ENCODE data around the gene SSR1. TPM values are rescaled to one million over a fixed set of nuclear protein-coding genes. Genes with fewer than 3 reads are reported as not detected.

The SSR1 gene
- total RNA-seq, 4 donors from 2014 or later = 26.6 to 65.7 (median 36.8) TPM

- Histone ChIP-seq H3K36me3 (peaks cover 0 to 30% (median 0%) of the 10 kb centered on the region in 3 donors), H3K27ac (peak overlapping the region in 1 of 4 donors; percentile 2), H3K9me3 (no peaks in the 10 kb centered on the region), H3K4me1 (peaks cover 0 to 36% (median 4%) of the 10 kb centered on the region in 4 donors), H3K27me3 (no peaks in the 10 kb centered on the region), H3K4me3 (no peak overlapping the region)
- TF ChIP-seq POLR2A (IDR thresholded peaks at IDR 0.05) (no peak), CTCF (IDR thresholded peaks at IDR 0.05) (no peak)
- DNase-seq = no peak
Observed at GRCh38 chr6:7239590-7239948, 73.4 kb downstream of the SSR1 start.

GRCh38 chr6:7238900-7239589 is 74.0 kb downstream of the SSR1 start:
- Histone ChIP-seq H3K27ac (peak overlapping the region in 1 of 4 donors; percentile 2), H3K36me3 (peaks cover 0 to 32% (median 0%) of the 10 kb centered on the region in 3 donors), H3K27me3 (no peaks in the 10 kb centered on the region), H3K9me3 (no peaks in the 10 kb centered on the region), H3K4me3 (no peak overlapping the region), H3K4me1 (peaks cover 0 to 36% (median 4%) of the 10 kb centered on the region in 4 donors)
- peak; percentile 88 to 94 (median 89) for DNase-seq
- TF ChIP-seq CTCF (IDR thresholded peaks at IDR 0.05) (peak; percentile 33 to 75 (median 71)), POLR2A (IDR thresholded peaks at IDR 0.05) (no peak)

GRCh38 chr6:7238526-7238899 is 74.5 kb downstream of the SSR1 start:
- H3K9me3 ChIP-seq = no peaks in the 10 kb centered on the region
- TF ChIP-seq POLR2A (IDR thresholded peaks at IDR 0.05) (no peak), CTCF (IDR thresholded peaks at IDR 0.05) (no peak)
- H3K36me3 ChIP-seq = peaks cover 0 to 36% (median 0%) of the 10 kb centered on the region in 3 donors
- H3K27ac ChIP-seq = peak overlapping the region in 1 of 4 donors; percentile 2
- H3K4me1 ChIP-seq = peaks cover 0 to 33% (median 4%) of the 10 kb centered on the region in 4 donors
- no peak overlapping the region for H3K4me3 ChIP-seq
- no peak for DNase-seq
- H3K27me3 ChIP-seq = no peaks in the 10 kb centered on the region

- Histone ChIP-seq H3K36me3 (peaks cover 0 to 37% (median 0%) of the 10 kb centered on the region in 3 donors), H3K27me3 (no peaks in the 10 kb centered on the region), H3K4me3 (no peak overlapping the region), H3K4me1 (peaks cover 0 to 25% (median 4%) of the 10 kb centered on the region in 4 donors), H3K9me3 (no peaks in the 10 kb centered on the region), H3K27ac (no peak overlapping the region)
- no peak for DNase-seq
- TF ChIP-seq POLR2A (IDR thresholded peaks at IDR 0.05) = no peak
- no peak for TF ChIP-seq CTCF (IDR thresholded peaks at IDR 0.05)
Observed at GRCh38 chr6:7237653-7238188, 75.3 kb downstream of the SSR1 start.

GRCh38 chr6:7236306-7237209 is 76.4 kb downstream of the SSR1 start:
- TF ChIP-seq CTCF (IDR thresholded peaks at IDR 0.05) (no peak), POLR2A (IDR thresholded peaks at IDR 0.05) (no peak)
- Histone ChIP-seq H3K9me3 (no peaks in the 10 kb centered on the region), H3K4me3 (no peak overlapping the region), H3K36me3 (peaks cover 0 to 45% (median 0%) of the 10 kb centered on the region in 3 donors), H3K27ac (peak overlapping the region in 1 of 4 donors; percentile 40), H3K4me1 (peaks cover 0 to 22% (median 0%) of the 10 kb centered on the region in 4 donors), H3K27me3 (no peaks in the 10 kb centered on the region)
- no peak for DNase-seq

Measured in Peyer's patch (tissue), 4 donors.